ENCODE data around the gene SGO2. TPM values are rescaled to one million over a fixed set of nuclear protein-coding genes. Genes with fewer than 3 reads are reported as not detected.

The SGO2 gene
- total RNA-seq, 1 donor from 2014 or later = 0.96 TPM

- DNase-seq (ENCODE audit: low spot score in 2 of 2) = no peak
- Histone ChIP-seq H3K4me1 (peaks cover 0 to 3% of the 10 kb centered on the region in 2 donors), H3K9me3 (no peaks in the 10 kb centered on the region), H3K27ac (peak overlapping the region; percentile 51 to 85), H3K27me3 (no peaks in the 10 kb centered on the region), H3K4me3 (peak overlapping the region; percentile 66 to 74), H3K36me3 (no peaks in the 10 kb centered on the region)
- intact Hi-C loops (cut with DNase I) = loop anchor here (10.0 kb wide), 1 partner anchor 228 kb away; the partner anchor contains the start of gene BZW1
- TF ChIP-seq CTCF (IDR thresholded peaks at IDR 0.05) = no peak
Measured at GRCh38 chr2:200586644-200586975, 60.6 kb downstream of the SGO2 start.

- Histone ChIP-seq H3K4me3 (peak overlapping the region; percentile 66 to 74), H3K27ac (peak overlapping the region in 1 of 2 donors; percentile 85), H3K27me3 (no peaks in the 10 kb centered on the region), H3K4me1 (peaks cover 0 to 3% of the 10 kb centered on the region in 2 donors), H3K9me3 (no peaks in the 10 kb centered on the region), H3K36me3 (no peaks in the 10 kb centered on the region)
- DNase-seq (ENCODE audit: low spot score in 2 of 2) = no peak
- TF ChIP-seq CTCF (IDR thresholded peaks at IDR 0.05) = no peak
- intact Hi-C loops (cut with DNase I) = loop anchor here (10.0 kb wide), 1 partner anchor 228 kb away; the partner anchor contains the start of gene BZW1
Measured at GRCh38 chr2:200587007-200587616, 61.1 kb downstream of the SGO2 start.

GRCh38 chr2:200588076-200588678 is 62.2 kb downstream of the SGO2 start:
- intact Hi-C loops (cut with DNase I) = loop anchor here (10.0 kb wide), 1 partner anchor 227 kb away; the partner anchor contains the start of gene BZW1
- DNase-seq (ENCODE audit: low spot score in 2 of 2) = no peak
- Histone ChIP-seq H3K27ac (no peak overlapping the region), H3K27me3 (no peaks in the 10 kb centered on the region), H3K9me3 (no peaks in the 10 kb centered on the region), H3K4me1 (peaks cover 0 to 3% of the 10 kb centered on the region in 2 donors), H3K36me3 (no peaks in the 10 kb centered on the region), H3K4me3 (peak overlapping the region in 1 of 2 donors; percentile 74)
- no peak for TF ChIP-seq CTCF (IDR thresholded peaks at IDR 0.05)

- Histone ChIP-seq H3K36me3 (no peaks in the 10 kb centered on the region), H3K9me3 (no peaks in the 10 kb centered on the region), H3K27ac (no peak overlapping the region), H3K27me3 (no peaks in the 10 kb centered on the region), H3K4me1 (peaks cover 0 to 3% of the 10 kb centered on the region in 2 donors), H3K4me3 (peak overlapping the region in 1 of 2 donors; percentile 26)
- no peak for TF ChIP-seq CTCF (IDR thresholded peaks at IDR 0.05)
- intact Hi-C loops (cut with DNase I) = no loop called here
- peak in 1 of 2 donors; percentile 72 for DNase-seq (ENCODE audit: low spot score in 2 of 2)
Measured at GRCh38 chr2:200590090-200590489, 64.1 kb downstream of the SGO2 start.

- no peak for TF ChIP-seq CTCF (IDR thresholded peaks at IDR 0.05)
- intact Hi-C loops (cut with DNase I) = no loop called here
Measured at GRCh38 chr2:200591308-200591707, 65.3 kb downstream of the SGO2 start.

More at GRCh38 chr2:200591308-200591707, 65.3 kb downstream of the SGO2 start:
- Histone ChIP-seq H3K27ac (no peak overlapping the region), H3K27me3 (no peaks in the 10 kb centered on the region), H3K4me3 (no peak overlapping the region), H3K4me1 (no peaks in the 10 kb centered on the region), H3K9me3 (no peaks in the 10 kb centered on the region), H3K36me3 (peaks cover 0 to 6% of the 10 kb centered on the region in 2 donors)
- no peak for DNase-seq (ENCODE audit: low spot score in 2 of 2)
